Sigmoid colon (tissue), 7 donors: Measurements from ENCODE around the gene TSPAN5. TPM values are rescaled to one million over a fixed set of nuclear protein-coding genes. Genes with fewer than 3 reads are reported as not detected.

Experiments used
- DNase-seq: peaks from one replicate; pipeline ENCODE4 v3.0.0-alpha.2; 2019
- H3K27ac ChIP-seq, 4 donors: fragments of 200-600 bp; sonication (generic); one replicate each; pipeline ENCODE4 v1.5.1; 2016 to 2019; ENCODE audit warnings: mild to moderate bottlenecking in 1 of 4
- H3K27me3 ChIP-seq, 3 donors: fragments of 200-600 bp; sonication (generic); one replicate each; pipeline ENCODE4 v1.5.1; 2019; ENCODE audit warnings: mild to moderate bottlenecking in 1 of 3
- H3K36me3 ChIP-seq, 4 donors: fragments of 200-600 bp; sonication (generic); one replicate each; pipeline ENCODE4 v1.5.1; 2016 to 2019
- H3K4me1 ChIP-seq, 4 donors: fragments of 200-600 bp; sonication (generic); one replicate each; pipeline ENCODE4 v1.5.1; 2017 to 2019
- H3K4me3 ChIP-seq, 4 donors: fragments of 200-600 bp; sonication (generic); one replicate each; pipeline ENCODE4 v1.5.1; 2017 to 2019; ENCODE audit warnings: mild to moderate bottlenecking in 2 of 4, moderate library complexity in 1 of 4
- H3K9me3 ChIP-seq, 4 donors: fragments of 200-600 bp in 3 of 4; sonication (generic) in 3 of 4; one replicate each; pipeline versions ENCODE4 v1.5.1 to v1.6.1; 2013 to 2019
- CTCF ChIP-seq, 4 experiments: fragments of 450-650 bp in 3 of 4; fragments of 200-600 bp in 1 of 4; IDR thresholded peaks; one replicate each; pipeline ENCODE4 v1.5.1; 2016 to 2019; ENCODE audit warnings: antibody characterized with exemption in 4 of 4, mild to moderate bottlenecking in 3 of 4, moderate library complexity in 2 of 4
- EP300 ChIP-seq, 4 donors: sonication (generic); formaldehyde crosslinking; IDR thresholded peaks; one replicate each; pipeline ENCODE4 v1.6.1; 2017; ENCODE audit warnings: antibody characterized with exemption in 4 of 4
- POLR2A ChIP-seq, 2 donors: fragments of 450-650 bp; IDR thresholded peaks; one replicate each; pipeline ENCODE4 v1.6.1; 2016; ENCODE audit warnings: antibody characterized with exemption in 2 of 2, mild to moderate bottlenecking in 2 of 2, moderate library complexity in 2 of 2
- POLR2AphosphoS5 ChIP-seq, 4 donors: sonication (generic); formaldehyde crosslinking; IDR thresholded peaks; one replicate each; pipeline ENCODE4 v1.6.1; 2017; ENCODE audit warnings: antibody characterized with exemption in 4 of 4
- WGBS, 2 donors: extraction: QIAGEN DNeasy Blood & Tissue Kit; methylation state at CpG; one replicate each; pipeline ENCODE4 v1.1.7; 2013; 5-methylcytosine and 5-hydroxymethylcytosine counted together
- intact Hi-C: fragments of 100-400 bp; cut with DNase I; formaldehyde crosslinking; loops from one replicate; pipeline ENCODE4 v1.15.1; 2023
- polyA plus RNA-seq, 3 donors: library from polyadenylated mRNA; stranded (reverse); fragments of 200-250 nt; gene quantifications; one replicate each; pipeline ENCODE4 v1.2.3, GENCODE V29; 2013
- total RNA-seq, 4 donors: library from RNA; depleted of rRNA; stranded (reverse); fragments of >200 nt; gene quantifications; one replicate each; pipeline ENCODE4 v1.1.0, GENCODE V29; 2016
- donor health status: healthy with polysubstance abuse.
- donor health status: Bipolar disorder and iron deficiency.
- donor health status: healthy.

TSPAN5 gene
- total and polyA plus RNA-seq, 7 donors, result 1.2 to 18.6 (median 11.2) TPM

- intact Hi-C loops, result loop anchor here (5.0 kb wide), 1 partner anchor 92 kb away; the partner anchor contains the start of gene TSPAN5
- no peaks in the 10 kb centered on the region for H3K36me3 ChIP-seq
- H3K4me1 ChIP-seq, result peaks cover 0 to 48% (median 24%) of the 10 kb centered on the region in 4 donors
- DNase-seq, result no peak
- TF ChIP-seq POLR2A (IDR thresholded peaks at IDR 0.05), result no peak
- TF ChIP-seq POLR2AphosphoS5 (IDR thresholded peaks at IDR 0.05), result peak in 2 of 4 donors; percentile 52 to 60
- no peak for TF ChIP-seq EP300 (IDR thresholded peaks at IDR 0.05)
- no peak for TF ChIP-seq CTCF (IDR thresholded peaks at IDR 0.05)
- no peaks in the 10 kb centered on the region for H3K27me3 ChIP-seq
- H3K9me3 ChIP-seq, result no peaks in the 10 kb centered on the region
- 40 to 79% methylated on average over 5 of the region's 5 CpGs for WGBS, 2 donors
- peak overlapping the region in 3 of 4 donors; percentile 66 to 80 (median 71) for H3K27ac ChIP-seq
- H3K4me3 ChIP-seq, result peak overlapping the region in 1 of 4 donors; percentile 5
These were observed 92.6 kb downstream of the TSPAN5 start for GRCh38 chr4:98565681-98566301.

- Histone ChIP-seq H3K9me3 (no peaks in the 10 kb centered on the region), H3K4me3 (no peak overlapping the region), H3K27ac (peak overlapping the region in 2 of 4 donors; percentile 71 to 80), H3K36me3 (no peaks in the 10 kb centered on the region), H3K27me3 (no peaks in the 10 kb centered on the region), H3K4me1 (peaks cover 0 to 48% (median 24%) of the 10 kb centered on the region in 4 donors)
- TF ChIP-seq POLR2AphosphoS5 (IDR thresholded peaks at IDR 0.05) (no peak), CTCF (IDR thresholded peaks at IDR 0.05) (no peak), EP300 (IDR thresholded peaks at IDR 0.05) (no peak), POLR2A (IDR thresholded peaks at IDR 0.05) (no peak)
- WGBS, 2 donors, result 70 to 85% methylated on average over 3 of the region's 3 CpGs
- no peak for DNase-seq
- intact Hi-C loops, result loop anchor here (5.0 kb wide), 1 partner anchor 92 kb away; the partner anchor contains the start of gene TSPAN5
These were observed 93.6 kb downstream of the TSPAN5 start for GRCh38 chr4:98564852-98565251.

- H3K4me1 ChIP-seq, result peaks cover 0 to 21% (median 9%) of the 10 kb centered on the region in 4 donors
- intact Hi-C loops, result no loop called here
- WGBS, 2 donors, result 90 to 93% methylated on average over 3 of the region's 3 CpGs
- H3K4me3 ChIP-seq, result no peak overlapping the region
- no peaks in the 10 kb centered on the region for H3K9me3 ChIP-seq
- TF ChIP-seq POLR2AphosphoS5 (IDR thresholded peaks at IDR 0.05) (no peak), EP300 (IDR thresholded peaks at IDR 0.05) (no peak), CTCF (IDR thresholded peaks at IDR 0.05) (no peak), POLR2A (IDR thresholded peaks at IDR 0.05) (no peak)
- no peak overlapping the region for H3K27ac ChIP-seq
- no peak for DNase-seq
- H3K27me3 ChIP-seq, result no peaks in the 10 kb centered on the region
- H3K36me3 ChIP-seq, result no peaks in the 10 kb centered on the region
These were observed 98.1 kb downstream of the TSPAN5 start for GRCh38 chr4:98560321-98560720.

- DNase-seq, result no peak
- 83 to 92% methylated on average over 6 of the region's 6 CpGs for WGBS, 2 donors
- intact Hi-C loops, result no loop called here
- H3K9me3 ChIP-seq, result no peaks in the 10 kb centered on the region
- H3K4me1 ChIP-seq, result peaks cover 0 to 14% (median 8%) of the 10 kb centered on the region in 4 donors
- no peak overlapping the region for H3K4me3 ChIP-seq
- no peaks in the 10 kb centered on the region for H3K36me3 ChIP-seq
- TF ChIP-seq EP300 (IDR thresholded peaks at IDR 0.05) (no peak), POLR2AphosphoS5 (IDR thresholded peaks at IDR 0.05) (no peak), POLR2A (IDR thresholded peaks at IDR 0.05) (no peak), CTCF (IDR thresholded peaks at IDR 0.05) (no peak)
- peak overlapping the region in 3 of 4 donors; percentile 8 to 28 (median 18) for H3K27ac ChIP-seq
- no peaks in the 10 kb centered on the region for H3K27me3 ChIP-seq
These were observed 99.8 kb downstream of the TSPAN5 start for GRCh38 chr4:98558471-98559169.
